Ascending aorta (tissue), 2 donors: ENCODE data around the gene P3H1. TPM values are rescaled to one million over a fixed set of nuclear protein-coding genes. Genes with fewer than 3 reads are reported as not detected.
A peak's percentile ranks its signal among the peaks of the same experiment; 100 is the strongest.

Experiments
- DNase-seq, 2 donors: peaks; one replicate each; pipeline ENCODE4 v3.0.0-alpha.2; 2019; ENCODE audit warnings: low spot score in 2 of 2
- H3K27ac ChIP-seq, 2 donors: fragments of 200-600 bp; sonication (generic); one replicate each; pipeline ENCODE4 v1.5.1; 2016 to 2017; ENCODE audit warnings: mild to moderate bottlenecking in 1 of 2
- H3K27me3 ChIP-seq: fragments of 200-600 bp; sonication (generic); one replicate; pipeline ENCODE4 v1.5.1; 2017
- H3K36me3 ChIP-seq, 2 donors: fragments of 200-600 bp; sonication (generic); one replicate each; pipeline ENCODE4 v1.5.1; 2016
- H3K4me1 ChIP-seq, 2 donors: fragments of 200-600 bp; sonication (generic); one replicate each; pipeline ENCODE4 v1.5.1; 2016 to 2017; ENCODE audit warnings: mild to moderate bottlenecking in 1 of 2
- H3K4me3 ChIP-seq, 2 donors: fragments of 200-600 bp; sonication (generic); one replicate each; pipeline ENCODE4 v1.5.1; 2016 to 2017; ENCODE audit warnings: mild to moderate bottlenecking in 1 of 2
- H3K9me3 ChIP-seq, 2 donors: fragments of 200-600 bp; sonication (generic); one replicate each; pipeline ENCODE4 v1.5.1; 2016
- CTCF ChIP-seq, 3 experiments: fragments of 200-600 bp in 2 of 3; fragments of 450-650 bp in 1 of 3; sonication (generic) in 2 of 3; IDR thresholded peaks; one replicate each; pipeline ENCODE4 v1.5.1; 2016 to 2019; ENCODE audit warnings: antibody characterized with exemption in 3 of 3, mild to moderate bottlenecking in 1 of 3, moderate library complexity in 1 of 3
- intact Hi-C: fragments of 100-400 bp; cut with DNase I; formaldehyde crosslinking; loops from one replicate; pipeline ENCODE4 v1.15.1; 2023
- total RNA-seq: library from RNA; depleted of rRNA; stranded (reverse); fragments of >200 nt; gene quantifications from one replicate; pipeline ENCODE4 v1.1.0, GENCODE V29; 2016

The P3H1 gene
- total RNA-seq, 1 donor from 2014 or later, result 72.2 TPM

GRCh38 chr1:42769811-42770210 lies 3.0 kb upstream of the P3H1 start:
- H3K36me3 ChIP-seq, result peaks cover 10 to 14% of the 10 kb centered on the region in 2 donors
- peaks cover 0 to 12% of the 10 kb centered on the region in 2 donors for H3K4me1 ChIP-seq
- TF ChIP-seq CTCF (IDR thresholded peaks at IDR 0.05), result no peak
- intact Hi-C loops, result loop anchor here (5.0 kb wide), 4 partner anchors 152 to 438 kb away; partner anchors contain the start of genes CFAP57 and EBNA1BP2
- no peaks in the 10 kb centered on the region for H3K9me3 ChIP-seq
- H3K27me3 ChIP-seq, result no peaks in the 10 kb centered on the region
- H3K27ac ChIP-seq, result no peak overlapping the region
- no peak for DNase-seq
- H3K4me3 ChIP-seq, result no peak overlapping the region

GRCh38 chr1:42768172-42768571 lies 1.3 kb upstream of the P3H1 start:
- intact Hi-C loops, result loop anchor here (5.0 kb wide), 4 partner anchors 154 to 436 kb away; partner anchors contain the start of genes CFAP57 and EBNA1BP2
- no peak overlapping the region for H3K27ac ChIP-seq
- no peaks in the 10 kb centered on the region for H3K27me3 ChIP-seq
- no peak for TF ChIP-seq CTCF (IDR thresholded peaks at IDR 0.05)
- no peaks in the 10 kb centered on the region for H3K9me3 ChIP-seq
- H3K4me1 ChIP-seq, result peaks cover 0 to 19% of the 10 kb centered on the region in 2 donors
- no peaks in the 10 kb centered on the region for H3K36me3 ChIP-seq
- H3K4me3 ChIP-seq, result peak overlapping the region; percentile 86 to 88
- no peak for DNase-seq

GRCh38 chr1:42767510-42768000 lies 727 bp upstream of the P3H1 start:
- peaks cover 0 to 19% of the 10 kb centered on the region in 2 donors for H3K4me1 ChIP-seq

GRCh38 chr1:42765832-42766740 lies 742 bp downstream of the P3H1 start:
- TF ChIP-seq CTCF (IDR thresholded peaks at IDR 0.05), result peak in 2 of 3 experiments; percentile 36 to 42
- Histone ChIP-seq H3K9me3 (no peaks in the 10 kb centered on the region), H3K4me3 (peak overlapping the region; percentile 86 to 88), H3K36me3 (peaks cover 0 to 11% of the 10 kb centered on the region in 2 donors), H3K27me3 (no peaks in the 10 kb centered on the region), H3K4me1 (peaks cover 0 to 19% of the 10 kb centered on the region in 2 donors), H3K27ac (peak overlapping the region; percentile 84 to 90)
- intact Hi-C loops, result loop anchor here (2.0 to 5.0 kb wide), 7 partner anchors 83 to 434 kb away; partner anchors contain the start of genes CFAP57, EBNA1BP2, PPCS and PPIH
- no peak for DNase-seq

More at GRCh38 chr1:42767510-42768000, 727 bp upstream of the P3H1 start:
- intact Hi-C loops, result loop anchor here (1.0 to 5.0 kb wide), 9 partner anchors 50 to 435 kb away; partner anchors contain the start of genes CFAP57, EBNA1BP2, ERMAP and PPCS
- Histone ChIP-seq H3K4me3 (peak overlapping the region; percentile 86 to 88), H3K27me3 (no peaks in the 10 kb centered on the region), H3K27ac (peak overlapping the region; percentile 71 to 91), H3K9me3 (no peaks in the 10 kb centered on the region), H3K36me3 (no peaks in the 10 kb centered on the region)
- peak in 1 of 3 experiments; percentile 8 for TF ChIP-seq CTCF (IDR thresholded peaks at IDR 0.05)
- no peak for DNase-seq

- Histone ChIP-seq H3K4me3 (peak overlapping the region; percentile 86 to 88), H3K36me3 (peaks cover under 1 to 14% of the 10 kb centered on the region in 2 donors), H3K4me1 (peaks cover 0 to 19% of the 10 kb centered on the region in 2 donors), H3K27me3 (no peaks in the 10 kb centered on the region), H3K27ac (peak overlapping the region; percentile 84 to 90), H3K9me3 (no peaks in the 10 kb centered on the region)
- no peak for DNase-seq
- intact Hi-C loops, result loop anchor here (5.0 kb wide), 4 partner anchors 157 to 433 kb away; partner anchors contain the start of genes CFAP57 and EBNA1BP2
- no peak for TF ChIP-seq CTCF (IDR thresholded peaks at IDR 0.05)
These were observed 1.6 kb downstream of the P3H1 start for GRCh38 chr1:42765269-42765668.
